ENCODE measurements around the gene XPR1.

DNA sequence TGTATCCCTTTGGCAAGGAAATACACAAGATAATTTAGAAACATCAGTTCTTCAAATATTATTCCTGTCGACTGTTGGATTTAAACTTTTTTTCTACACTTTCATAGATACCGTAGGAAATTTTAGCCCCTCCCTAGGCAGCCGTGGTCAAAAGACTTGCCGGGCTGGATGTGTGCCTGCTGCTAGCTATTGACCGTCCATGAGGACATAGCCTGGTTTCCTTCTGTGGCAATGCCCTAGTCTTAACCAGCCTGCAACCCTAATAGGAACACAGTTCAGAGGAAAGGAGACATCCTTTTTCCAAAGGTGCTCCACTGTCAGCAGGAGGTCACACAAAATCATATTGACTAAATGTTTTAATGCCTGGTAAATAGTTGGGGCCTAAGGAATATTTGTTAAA, 260.4 kb downstream of the XPR1 start:
- TF ChIP-seq NFYB (IDR thresholded peaks at IDR 0.05; ENCODE audit: insufficient read depth, low read depth, low read length) (no peak), POLR2A (IDR thresholded peaks at IDR 0.05; ENCODE audit: low read depth, low read length) (no peak), CEBPB (IDR thresholded peaks at IDR 0.05; ENCODE audit: borderline replicate concordance in 1 of 2, low read depth in 2 of 2, low read length in 2 of 2) (no peak), LARP7 (IDR thresholded peaks at IDR 0.05) (no peak), CHD2 (IDR thresholded peaks at IDR 0.05; ENCODE audit: borderline replicate concordance, low read depth, low read length) (no peak), PML (IDR thresholded peaks at IDR 0.05; ENCODE audit: low read length) (no peak), RELA (IDR thresholded peaks at IDR 0.05; ENCODE audit: borderline replicate concordance, partially characterized antibody) (no peak)
- TF ChIP-seq, protein P1, sequence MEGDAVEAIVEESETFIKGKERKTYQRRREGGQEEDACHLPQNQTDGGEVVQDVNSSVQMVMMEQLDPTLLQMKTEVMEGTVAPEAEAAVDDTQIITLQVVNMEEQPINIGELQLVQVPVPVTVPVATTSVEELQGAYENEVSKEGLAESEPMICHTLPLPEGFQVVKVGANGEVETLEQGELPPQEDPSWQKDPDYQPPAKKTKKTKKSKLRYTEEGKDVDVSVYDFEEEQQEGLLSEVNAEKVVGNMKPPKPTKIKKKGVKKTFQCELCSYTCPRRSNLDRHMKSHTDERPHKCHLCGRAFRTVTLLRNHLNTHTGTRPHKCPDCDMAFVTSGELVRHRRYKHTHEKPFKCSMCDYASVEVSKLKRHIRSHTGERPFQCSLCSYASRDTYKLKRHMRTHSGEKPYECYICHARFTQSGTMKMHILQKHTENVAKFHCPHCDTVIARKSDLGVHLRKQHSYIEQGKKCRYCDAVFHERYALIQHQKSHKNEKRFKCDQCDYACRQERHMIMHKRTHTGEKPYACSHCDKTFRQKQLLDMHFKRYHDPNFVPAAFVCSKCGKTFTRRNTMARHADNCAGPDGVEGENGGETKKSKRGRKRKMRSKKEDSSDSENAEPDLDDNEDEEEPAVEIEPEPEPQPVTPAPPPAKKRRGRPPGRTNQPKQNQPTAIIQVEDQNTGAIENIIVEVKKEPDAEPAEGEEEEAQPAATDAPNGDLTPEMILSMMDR (IDR thresholded peaks at IDR 0.05 in 2 of 3, conservative IDR thresholded peaks at IDR 0.05 in 1 of 3; ENCODE audit: control insufficient read depth in 2 of 3, extremely low read depth in 1 of 3, insufficient read depth in 1 of 3, low read depth in 3 of 3, low read length in 3 of 3), result no peak
- TF ChIP-seq, protein P2, sequence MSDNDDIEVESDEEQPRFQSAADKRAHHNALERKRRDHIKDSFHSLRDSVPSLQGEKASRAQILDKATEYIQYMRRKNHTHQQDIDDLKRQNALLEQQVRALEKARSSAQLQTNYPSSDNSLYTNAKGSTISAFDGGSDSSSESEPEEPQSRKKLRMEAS (IDR thresholded peaks at IDR 0.05; ENCODE audit: low read depth, low read length), result no peak
- TF ChIP-seq, protein P3, sequence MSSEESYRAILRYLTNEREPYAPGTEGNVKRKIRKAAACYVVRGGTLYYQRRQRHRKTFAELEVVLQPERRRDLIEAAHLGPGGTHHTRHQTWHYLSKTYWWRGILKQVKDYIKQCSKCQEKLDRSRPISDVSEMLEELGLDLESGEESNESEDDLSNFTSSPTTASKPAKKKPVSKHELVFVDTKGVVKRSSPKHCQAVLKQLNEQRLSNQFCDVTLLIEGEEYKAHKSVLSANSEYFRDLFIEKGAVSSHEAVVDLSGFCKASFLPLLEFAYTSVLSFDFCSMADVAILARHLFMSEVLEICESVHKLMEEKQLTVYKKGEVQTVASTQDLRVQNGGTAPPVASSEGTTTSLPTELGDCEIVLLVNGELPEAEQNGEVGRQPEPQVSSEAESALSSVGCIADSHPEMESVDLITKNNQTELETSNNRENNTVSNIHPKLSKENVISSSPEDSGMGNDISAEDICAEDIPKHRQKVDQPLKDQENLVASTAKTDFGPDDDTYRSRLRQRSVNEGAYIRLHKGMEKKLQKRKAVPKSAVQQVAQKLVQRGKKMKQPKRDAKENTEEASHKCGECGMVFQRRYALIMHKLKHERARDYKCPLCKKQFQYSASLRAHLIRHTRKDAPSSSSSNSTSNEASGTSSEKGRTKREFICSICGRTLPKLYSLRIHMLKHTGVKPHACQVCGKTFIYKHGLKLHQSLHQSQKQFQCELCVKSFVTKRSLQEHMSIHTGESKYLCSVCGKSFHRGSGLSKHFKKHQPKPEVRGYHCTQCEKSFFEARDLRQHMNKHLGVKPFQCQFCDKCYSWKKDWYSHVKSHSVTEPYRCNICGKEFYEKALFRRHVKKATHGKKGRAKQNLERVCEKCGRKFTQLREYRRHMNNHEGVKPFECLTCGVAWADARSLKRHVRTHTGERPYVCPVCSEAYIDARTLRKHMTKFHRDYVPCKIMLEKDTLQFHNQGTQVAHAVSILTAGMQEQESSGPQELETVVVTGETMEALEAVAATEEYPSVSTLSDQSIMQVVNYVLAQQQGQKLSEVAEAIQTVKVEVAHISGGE (CRISPR knock-in tag; IDR thresholded peaks at IDR 0.05), result no peak
